HG02763 (cell line): Measurements from ENCODE around the gene AGAP2.

ENCODE experiments used
- ATAC-seq: cut with Tn5 transposase; IDR thresholded peaks from one replicate; pipeline ENCODE4 v1.9.1; 2021; ENCODE audit warnings: mild to moderate bottlenecking, moderate library complexity; ENCODE audit not compliant: unreplicated experiment

AGAP2 gene

GRCh38 chr12:57737467-57738460 is 778 bp downstream of the AGAP2 start:
- ATAC-seq = no peak

DNA sequence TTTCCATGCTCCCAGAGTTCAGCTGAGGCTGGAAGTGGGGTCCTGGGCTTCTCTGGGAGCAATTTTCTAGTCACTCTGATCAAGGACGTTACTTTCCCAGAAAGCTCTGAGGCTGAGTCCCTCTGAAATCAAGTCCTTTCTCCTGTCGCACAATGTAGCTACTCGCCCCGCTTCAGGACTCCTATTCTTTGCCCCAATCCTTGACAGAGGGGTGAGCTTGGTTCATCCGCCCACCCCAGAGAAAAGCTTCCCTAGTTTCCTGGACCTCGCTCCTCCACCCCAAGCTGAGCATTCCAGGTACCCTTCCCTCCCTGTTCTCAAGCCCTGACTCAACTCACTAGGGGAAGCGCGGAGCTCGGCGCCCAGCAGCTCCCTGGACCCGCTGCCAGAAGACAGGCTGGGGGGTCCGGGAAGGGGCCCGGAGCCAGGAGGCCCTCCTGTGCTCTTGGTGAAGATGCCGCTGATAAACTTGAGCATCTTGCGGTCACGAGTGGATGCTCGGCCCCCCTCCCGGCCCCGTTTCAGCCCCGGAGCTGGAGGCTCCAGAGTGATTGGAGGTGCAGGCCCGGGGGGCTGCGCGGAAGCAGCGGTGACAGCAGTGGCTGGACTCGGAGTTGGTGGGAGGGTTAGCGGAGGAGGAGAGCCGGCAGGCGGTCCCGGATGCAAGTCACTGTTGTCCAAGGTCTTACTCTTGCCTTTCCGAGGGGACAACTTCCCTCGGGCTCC is 1.6 kb downstream of the AGAP2 start:
- ATAC-seq = no peak

- no peak for ATAC-seq
These were observed 2.4 kb downstream of the AGAP2 start for GRCh38 chr12:57735952-57736740.

GRCh38 chr12:57735198-57735855 is 3.2 kb downstream of the AGAP2 start:
- ATAC-seq = no peak

DNA sequence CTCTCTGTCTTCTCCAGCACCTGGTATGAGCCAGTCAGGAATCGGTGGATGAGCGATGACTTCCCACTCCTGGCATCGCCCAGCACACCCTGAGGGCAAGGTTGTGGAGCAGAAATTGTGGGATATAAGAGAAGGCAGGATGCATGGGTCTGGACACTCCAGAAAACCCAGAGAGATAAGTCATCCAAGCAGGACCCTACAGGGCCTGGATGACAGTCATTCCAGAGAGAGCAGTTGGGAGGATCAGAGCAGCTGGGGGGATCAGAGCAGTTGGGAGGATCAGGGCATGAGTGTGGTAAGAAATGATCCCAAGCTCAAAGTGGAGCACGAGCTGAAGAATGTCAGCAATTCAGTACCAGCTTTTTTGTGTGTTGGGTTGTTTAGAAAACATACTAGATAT is 4.0 kb downstream of the AGAP2 start:
- no peak for ATAC-seq

GRCh38 chr12:57733928-57734327 is 4.6 kb downstream of the AGAP2 start:
- ATAC-seq = no peak

GRCh38 chr12:57732726-57733593 is 5.6 kb downstream of the AGAP2 start:
- no peak for ATAC-seq

DNA sequence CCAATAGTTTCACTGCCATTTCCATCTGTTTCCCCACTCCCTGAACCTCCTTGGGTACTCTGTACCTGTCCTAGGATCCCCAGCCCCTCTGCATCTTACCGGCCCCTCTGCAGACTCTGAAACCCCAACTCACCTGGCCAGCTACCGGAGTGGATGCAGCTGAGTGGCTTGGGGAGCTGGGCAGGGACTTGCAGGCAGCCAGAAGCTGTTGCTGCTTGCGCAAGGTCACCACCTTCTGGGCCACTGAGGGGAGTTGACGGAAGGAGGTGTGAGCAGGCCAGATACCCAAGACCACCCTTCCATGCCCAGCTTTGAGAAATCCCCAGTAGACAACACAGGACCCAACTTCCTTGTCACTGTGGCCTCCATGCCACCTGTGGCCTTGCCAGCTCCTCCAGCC is 6.3 kb downstream of the AGAP2 start:
- no peak for ATAC-seq

- no peak for ATAC-seq
These were observed 7.0 kb downstream of the AGAP2 start for GRCh38 chr12:57731411-57732080.

DNA sequence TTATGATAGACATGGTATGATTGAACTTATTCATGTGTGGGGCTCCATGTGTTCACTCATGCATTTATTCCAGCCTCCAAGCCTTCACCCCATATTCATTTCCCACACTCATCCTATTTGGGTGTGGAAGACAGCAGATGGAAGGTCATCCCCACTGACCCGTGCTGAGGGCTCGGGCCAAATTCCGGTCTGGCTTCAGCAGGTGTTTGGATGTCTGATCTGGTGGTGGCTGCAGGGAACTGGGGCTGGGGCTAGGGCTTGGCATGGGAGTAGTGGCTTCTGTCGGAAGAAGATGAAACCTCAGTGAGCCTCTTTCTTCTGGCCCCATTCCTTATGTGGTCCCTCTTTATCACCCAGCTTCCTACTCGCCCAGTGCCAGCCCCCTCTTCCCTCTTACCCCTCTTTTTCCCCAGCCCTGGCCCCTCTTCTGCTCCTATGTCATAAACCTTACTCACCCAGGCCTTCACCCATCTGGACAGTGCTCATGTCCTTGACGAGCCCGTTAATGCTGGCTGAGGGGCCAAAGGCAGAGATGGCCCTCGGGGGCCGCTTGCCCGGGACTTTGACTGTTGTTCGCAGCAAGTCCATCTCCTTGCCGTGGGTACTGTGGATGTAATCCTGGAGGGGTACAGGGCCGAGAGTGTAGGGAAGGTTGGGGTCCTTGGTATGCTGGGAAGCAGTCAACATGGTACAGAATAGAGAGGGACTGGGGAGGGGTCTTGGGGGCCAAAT is 8.0 kb downstream of the AGAP2 start:
- no peak for ATAC-seq

DNA sequence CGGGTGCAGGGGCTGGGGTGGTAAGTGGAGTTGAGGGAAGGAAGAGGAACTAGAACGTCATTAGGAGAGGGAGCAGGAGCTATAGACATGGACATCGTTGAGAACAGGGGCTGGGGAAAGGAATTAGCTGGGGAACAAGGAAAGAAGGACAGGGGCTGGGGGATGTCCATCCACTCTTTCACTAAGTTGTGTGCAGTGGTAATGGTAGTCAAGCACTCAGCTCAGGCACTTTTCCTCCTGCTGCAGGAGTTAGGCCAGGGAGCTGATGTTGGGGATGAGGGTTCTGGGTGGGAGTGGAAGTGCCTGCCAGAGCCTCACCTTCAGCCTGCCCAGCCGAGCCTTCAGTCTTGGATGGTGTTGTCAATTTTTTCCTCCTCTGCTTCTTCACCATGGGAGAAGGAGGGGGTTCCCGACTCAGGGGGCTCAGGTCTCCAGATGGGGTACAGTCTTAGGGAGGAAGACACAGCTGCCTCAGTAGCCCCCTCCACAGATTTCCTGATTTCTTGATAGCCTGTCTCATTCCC is 9.2 kb downstream of the AGAP2 start:
- ATAC-seq = no peak

DNA sequence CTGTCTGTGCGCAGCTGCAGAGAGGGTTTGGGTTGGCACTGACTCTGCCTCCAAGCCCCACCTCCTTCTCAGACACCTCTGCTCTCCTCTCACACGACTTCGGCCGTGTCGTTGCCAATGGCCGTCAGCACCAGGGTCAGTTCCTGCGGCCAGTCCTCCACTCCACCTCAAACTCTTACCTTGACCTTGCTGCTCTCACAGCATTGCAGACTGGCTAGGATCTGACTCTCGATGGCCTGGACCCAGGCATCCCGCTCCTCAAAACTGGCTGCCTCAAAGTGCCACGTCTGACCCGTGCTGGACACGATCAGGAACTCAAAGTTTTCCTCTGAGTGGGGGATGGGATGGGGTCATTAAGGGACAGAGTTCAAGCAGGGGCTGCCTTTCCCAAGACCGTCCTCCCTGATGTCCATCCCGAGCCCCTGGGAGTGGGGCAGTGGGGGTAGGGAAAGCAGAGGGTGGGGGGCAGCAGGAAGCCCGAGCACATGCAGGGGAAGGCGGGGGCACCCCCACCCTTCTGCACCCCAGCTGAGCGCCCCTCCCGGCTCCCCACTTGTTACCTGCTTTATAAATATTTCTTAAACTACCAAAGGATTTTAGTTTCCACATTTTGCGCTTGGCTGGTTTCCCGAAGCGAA is 10.7 kb downstream of the AGAP2 start:
- ATAC-seq = no peak

DNA sequence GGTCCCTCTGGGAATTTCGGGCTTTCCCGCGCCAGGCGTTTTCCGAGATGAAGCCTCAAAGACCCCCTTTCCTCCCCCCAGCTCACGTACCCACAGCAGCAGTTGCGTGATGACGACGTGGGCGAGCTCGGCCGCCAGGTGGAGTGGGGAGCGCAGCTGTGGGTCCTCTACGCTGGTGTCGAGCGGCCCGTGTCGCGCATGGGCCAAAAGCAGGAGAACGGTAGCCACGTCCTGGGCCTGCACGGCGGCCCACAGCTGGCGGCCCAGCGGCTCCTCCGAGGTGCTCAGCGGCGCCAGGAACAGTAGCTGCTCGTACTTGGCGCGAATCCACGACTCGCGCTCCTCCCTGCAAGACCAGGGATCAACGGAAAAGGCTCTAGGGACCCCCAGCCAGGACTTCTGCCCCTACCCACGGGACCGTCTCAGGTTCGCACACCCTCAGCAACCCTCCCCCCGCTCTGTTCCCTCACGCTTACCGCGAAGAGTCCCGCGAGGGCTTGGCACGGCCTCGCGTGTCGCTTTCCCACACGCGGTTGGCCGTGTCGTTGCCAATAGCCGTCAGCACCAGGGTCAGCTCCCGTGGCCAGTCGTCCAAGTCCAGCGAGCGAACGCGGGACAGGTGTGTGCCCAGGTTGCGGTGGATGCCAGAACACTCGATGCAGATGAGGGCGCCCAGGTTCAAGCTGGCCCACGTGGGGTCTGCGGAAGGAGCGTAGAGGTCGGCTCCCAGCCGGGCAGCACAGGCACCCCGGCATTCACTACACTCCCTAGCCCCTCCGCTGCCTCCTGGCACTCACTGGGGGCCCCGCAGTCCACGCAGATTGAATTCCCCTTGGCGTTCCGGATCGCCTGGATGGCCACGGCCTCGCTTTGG is 11.4 kb downstream of the AGAP2 start:
- ATAC-seq = no peak

DNA sequence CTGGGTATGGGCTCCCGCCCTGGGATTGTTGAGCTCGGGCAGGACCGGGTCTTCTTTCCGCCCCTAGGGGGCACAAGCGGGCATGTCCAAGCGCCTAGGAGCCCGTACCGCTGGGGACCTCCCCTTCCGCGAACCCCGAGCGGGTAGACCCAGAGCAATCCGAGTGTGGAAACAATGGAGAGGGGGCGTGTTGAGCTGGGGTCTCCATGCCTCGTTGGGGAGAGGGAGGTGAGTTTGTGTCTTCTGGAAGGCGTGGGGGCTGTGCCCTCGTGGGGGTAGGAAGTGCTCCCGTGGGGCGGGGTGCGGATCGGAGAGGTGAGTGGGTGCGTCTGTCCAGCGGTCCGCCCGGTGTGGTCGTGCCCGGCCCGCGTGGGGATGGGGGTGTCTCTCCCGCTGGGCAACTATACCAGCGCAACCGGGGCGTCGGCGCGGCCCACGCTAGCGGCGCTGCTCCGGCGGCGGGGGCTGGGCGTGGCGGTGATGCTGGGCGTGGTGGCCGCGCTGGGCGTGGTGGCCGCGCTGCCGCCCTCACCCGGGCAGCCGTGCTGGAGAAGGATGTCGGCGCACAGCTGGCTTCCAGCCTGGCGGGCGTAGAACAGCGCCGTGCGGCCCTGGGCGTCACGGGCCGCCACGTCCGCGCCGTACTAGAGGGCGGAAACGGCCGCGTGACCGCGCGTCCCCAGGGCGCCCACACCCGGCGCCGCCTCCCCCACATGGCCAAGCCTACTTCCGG is 12.2 kb downstream of the AGAP2 start:
- ATAC-seq = no peak

DNA sequence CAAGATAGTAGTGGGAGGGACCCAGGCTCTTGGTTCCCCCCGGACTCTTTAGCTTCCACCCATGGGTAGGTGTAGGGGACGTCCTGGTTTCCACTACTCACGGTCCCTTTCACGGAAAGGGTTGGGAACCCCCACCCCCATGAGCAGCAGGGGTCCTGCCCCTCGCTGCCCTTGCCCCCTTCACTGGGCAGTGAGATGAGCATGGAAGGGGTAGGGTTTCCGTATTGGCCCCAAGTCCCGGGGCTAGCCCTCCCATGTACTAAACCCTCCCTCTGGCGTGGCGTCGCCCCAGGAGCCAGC is 12.7 kb downstream of the AGAP2 start:
- ATAC-seq = no peak

- no peak for ATAC-seq
These were observed 13.4 kb downstream of the AGAP2 start for GRCh38 chr12:57724936-57725740.
